ENCODE data around the gene KIF22. TPM values are rescaled to one million over a fixed set of nuclear protein-coding genes. Genes with fewer than 3 reads are reported as not detected.

The KIF22 gene
- total and polyA plus RNA-seq, 9 of the 15 experiments (the other 6 are each of a cell fraction or from before 2014, with no cell fraction given): 8.7 to 232 (median 131) TPM

DNA sequence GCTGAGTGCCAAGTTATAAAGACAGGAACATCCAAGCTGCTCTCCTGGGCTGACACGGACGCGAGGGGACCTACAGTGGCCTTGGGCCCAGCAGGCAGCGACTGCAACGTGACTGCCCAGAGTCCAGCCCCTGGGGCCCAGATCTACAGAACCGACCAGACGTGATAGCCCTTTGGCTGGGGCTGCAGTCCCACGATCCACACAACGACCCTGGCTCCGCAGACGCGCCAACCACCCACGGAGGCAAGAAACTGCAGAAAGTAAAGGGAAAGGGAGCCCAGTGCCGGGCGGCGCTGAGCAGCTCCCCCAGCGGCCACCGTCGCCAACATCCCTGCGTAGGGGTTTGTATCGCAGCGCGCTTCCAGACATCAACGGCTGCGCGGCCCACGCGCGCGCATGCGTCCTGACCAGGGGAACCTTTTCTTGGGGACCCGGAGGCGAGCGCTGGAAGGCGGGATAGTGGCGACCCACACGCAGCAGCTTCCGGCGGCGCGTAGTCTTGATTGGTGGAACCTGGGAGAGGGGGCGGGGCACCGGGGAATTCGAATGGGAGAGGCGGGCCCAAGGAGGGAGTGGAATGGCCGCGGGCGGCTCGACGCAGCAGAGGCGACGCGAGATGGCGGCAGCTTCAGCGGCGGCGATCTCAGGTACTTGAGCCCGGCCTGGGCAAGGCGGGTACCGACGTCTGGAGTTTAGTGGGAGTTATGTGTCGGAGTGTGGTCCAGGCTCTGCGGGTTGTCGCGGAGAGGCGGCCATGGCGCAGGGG lies at the start of gene KIF22 (continued):
- TF ChIP-seq, protein P1, sequence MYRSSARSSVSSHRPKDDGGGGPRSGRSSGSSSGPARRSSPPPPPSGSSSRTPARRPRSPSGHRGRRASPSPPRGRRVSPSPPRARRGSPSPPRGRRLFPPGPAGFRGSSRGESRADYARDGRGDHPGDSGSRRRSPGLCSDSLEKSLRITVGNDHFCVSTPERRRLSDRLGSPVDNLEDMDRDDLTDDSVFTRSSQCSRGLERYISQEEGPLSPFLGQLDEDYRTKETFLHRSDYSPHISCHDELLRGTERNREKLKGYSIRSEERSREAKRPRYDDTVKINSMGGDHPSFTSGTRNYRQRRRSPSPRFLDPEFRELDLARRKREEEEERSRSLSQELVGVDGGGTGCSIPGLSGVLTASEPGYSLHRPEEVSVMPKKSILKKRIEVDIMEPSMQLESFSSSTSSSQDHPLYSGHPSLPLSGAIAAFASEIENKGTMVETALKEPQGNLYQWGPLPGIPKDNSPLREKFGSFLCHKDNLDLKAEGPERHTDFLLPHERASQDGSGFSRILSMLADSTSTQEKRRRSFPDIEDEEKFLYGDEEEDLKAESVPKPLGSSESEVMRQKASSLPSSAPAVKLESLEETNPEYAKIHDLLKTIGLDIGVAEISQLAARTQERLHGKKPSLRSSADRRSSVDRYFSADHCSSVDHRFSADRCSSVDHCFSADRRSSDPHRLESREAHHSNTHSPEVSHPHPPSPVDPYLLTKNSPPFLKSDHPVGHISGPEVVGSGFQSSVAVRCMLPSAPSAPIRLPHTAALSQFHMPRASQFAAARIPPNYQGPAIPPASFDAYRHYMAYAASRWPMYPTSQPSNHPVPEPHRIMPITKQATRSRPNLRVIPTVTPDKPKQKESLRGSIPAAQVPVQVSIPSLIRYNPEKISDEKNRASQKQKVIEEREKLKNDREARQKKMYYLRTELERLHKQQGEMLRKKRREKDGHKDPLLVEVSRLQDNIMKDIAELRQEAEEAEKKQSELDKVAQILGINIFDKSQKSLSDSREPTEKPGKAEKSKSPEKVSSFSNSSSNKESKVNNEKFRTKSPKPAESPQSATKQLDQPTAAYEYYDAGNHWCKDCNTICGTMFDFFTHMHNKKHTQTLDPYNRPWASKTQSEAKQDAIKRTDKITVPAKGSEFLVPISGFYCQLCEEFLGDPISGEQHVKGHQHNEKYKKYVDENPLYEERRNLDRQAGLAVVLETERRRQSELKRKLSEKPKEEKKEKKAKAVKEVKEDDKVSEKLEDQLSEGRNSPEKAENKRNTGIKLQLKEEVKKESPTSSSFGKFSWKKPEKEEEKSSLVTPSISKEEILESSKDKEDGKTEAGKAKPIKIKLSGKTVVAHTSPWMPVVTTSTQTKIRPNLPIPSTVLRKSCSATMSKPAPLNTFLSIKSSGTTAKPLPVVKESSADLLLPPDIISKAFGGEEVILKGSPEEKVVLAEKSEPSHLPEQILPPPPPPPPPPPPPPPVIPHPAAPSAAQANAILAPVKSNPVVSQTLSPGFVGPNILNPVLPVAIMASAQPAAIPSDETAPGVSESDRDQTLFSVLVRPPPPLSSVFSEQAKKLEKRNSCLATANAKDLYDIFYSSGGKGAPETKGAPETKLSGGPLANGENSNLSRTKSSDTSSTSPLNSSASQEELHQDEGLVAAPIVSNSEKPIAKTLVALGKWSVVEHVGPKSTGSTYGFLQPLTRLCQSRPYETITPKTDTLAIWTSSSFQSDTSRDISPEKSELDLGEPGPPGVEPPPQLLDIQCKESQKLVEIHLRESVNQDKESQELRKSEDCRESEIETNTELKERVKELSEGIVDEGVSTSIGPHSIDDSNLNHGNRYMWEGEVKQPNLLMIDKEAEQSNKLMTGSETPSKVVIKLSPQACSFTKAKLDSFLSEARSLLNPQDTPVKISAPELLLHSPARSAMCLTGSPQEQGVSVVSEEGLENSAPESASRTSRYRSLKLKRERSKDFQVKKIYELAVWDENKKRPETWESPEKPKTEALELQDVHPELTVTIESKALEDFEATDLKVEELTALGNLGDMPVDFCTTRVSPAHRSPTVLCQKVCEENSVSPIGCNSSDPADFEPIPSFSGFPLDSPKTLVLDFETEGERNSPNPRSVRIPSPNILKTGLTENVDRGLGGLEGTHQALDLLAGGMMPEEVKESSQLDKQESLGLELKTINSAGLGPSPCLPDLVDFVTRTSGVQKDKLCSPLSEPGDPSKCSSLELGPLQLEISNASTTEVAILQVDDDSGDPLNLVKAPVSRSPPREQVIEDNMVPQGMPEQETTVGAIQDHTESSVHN (IDR thresholded peaks at IDR 0.05; ENCODE audit: borderline replicate concordance in 1 of 2, low read depth in 1 of 2): no peak
- no peak for TF ChIP-seq ZNF740 (CRISPR knock-in tag; IDR thresholded peaks at IDR 0.05)
- no peak for TF ChIP-seq ZNF740 (tag; IDR thresholded peaks at IDR 0.05)
- TF ChIP-seq FOXK2 (conservative IDR thresholded peaks at IDR 0.05 in 1 of 2, IDR thresholded peaks at IDR 0.05 in 1 of 2; ENCODE audit: low read depth in 2 of 2): peak; percentile 67 to 85; a peak in 3 of 4 replicates
- TF ChIP-seq GABPA (tag; conservative IDR thresholded peaks at IDR 0.05; ENCODE audit: low read depth): peak; percentile 98
- TF ChIP-seq, protein P2, sequence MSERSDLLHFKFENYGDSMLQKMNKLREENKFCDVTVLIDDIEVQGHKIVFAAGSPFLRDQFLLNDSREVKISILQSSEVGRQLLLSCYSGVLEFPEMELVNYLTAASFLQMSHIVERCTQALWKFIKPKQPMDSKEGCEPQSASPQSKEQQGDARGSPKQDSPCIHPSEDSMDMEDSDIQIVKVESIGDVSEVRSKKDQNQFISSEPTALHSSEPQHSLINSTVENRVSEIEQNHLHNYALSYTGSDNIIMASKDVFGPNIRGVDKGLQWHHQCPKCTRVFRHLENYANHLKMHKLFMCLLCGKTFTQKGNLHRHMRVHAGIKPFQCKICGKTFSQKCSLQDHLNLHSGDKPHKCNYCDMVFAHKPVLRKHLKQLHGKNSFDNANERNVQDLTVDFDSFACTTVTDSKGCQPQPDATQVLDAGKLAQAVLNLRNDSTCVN (CRISPR knock-in tag; IDR thresholded peaks at IDR 0.05): no peak
- no peak for TF ChIP-seq MEF2D (tag; conservative IDR thresholded peaks at IDR 0.05; ENCODE audit: low read depth)
- no peak for TF ChIP-seq TSC22D4 (tag; IDR thresholded peaks at IDR 0.05)
- TF ChIP-seq NR4A1 (CRISPR knock-in tag; IDR thresholded peaks at IDR 0.05): no peak
- TF ChIP-seq NR4A1 (tag; IDR thresholded peaks at IDR 0.05): no peak
- TF ChIP-seq ZNF134 (CRISPR knock-in tag; conservative IDR thresholded peaks at IDR 0.05): no peak
- TF ChIP-seq SMARCA5 (IDR thresholded peaks at IDR 0.05): no peak
- TF ChIP-seq PPARD (CRISPR knock-in tag; IDR thresholded peaks at IDR 0.05): no peak
- peak; percentile 76; the same call in 1 of the 2 replicates for TF ChIP-seq GTF2F1 (IDR thresholded peaks at IDR 0.05; ENCODE audit: low read depth, low read length)
- TF ChIP-seq SRF (CRISPR knock-in tag; IDR thresholded peaks at IDR 0.05): no peak
- no peak for TF ChIP-seq RUNX1 (IDR thresholded peaks at IDR 0.05; ENCODE audit: low read depth)
- TF ChIP-seq ZFP30 (CRISPR knock-in tag; IDR thresholded peaks at IDR 0.05; ENCODE audit: borderline replicate concordance): no peak
- peak; percentile 46; the same call in 1 of the 2 replicates for TF ChIP-seq SMC3 (conservative IDR thresholded peaks at IDR 0.05; ENCODE audit: insufficient read depth, low read depth, low read length)

All from K562 (cell line).